ENCODE data around the gene SLAMF8.

The SLAMF8 gene

DNA sequence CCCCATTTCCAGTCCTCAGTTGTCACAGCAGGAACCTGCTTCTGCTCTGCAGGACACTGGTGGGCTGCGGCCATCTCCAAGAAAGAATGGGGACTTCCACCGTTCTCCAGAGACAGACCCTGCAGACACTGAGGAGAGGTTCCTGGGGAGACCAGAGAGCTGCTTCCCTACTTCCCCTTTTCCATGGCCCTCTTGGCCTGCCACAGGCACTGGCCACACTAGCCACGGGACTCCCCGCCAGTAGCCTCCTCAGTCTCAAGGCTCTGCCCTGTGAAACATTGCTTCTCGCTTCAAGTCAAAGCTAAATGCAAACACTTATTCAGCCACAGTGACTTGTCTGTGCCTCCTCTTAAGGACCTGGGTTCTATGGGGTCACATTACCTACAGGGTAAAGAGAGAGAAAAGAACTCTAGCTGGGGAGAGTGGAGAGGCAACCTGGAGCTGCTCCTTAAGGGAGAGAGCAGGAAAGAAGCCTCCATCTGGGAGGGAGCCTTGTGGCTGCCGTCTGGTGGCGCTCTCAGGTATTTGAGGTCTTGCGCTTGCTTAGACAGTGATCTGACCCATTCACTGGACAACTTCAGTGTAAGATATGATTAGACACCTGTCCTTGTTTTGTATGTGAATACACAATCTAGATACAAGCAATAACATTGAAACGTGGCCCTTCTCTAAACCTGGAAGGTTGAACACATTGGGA, 5.4 kb upstream of the SLAMF8 start:
- peak in 1 of 2 donors; percentile 16 for DNase-seq (ENCODE audit: low read depth in 2 of 2)

DNA sequence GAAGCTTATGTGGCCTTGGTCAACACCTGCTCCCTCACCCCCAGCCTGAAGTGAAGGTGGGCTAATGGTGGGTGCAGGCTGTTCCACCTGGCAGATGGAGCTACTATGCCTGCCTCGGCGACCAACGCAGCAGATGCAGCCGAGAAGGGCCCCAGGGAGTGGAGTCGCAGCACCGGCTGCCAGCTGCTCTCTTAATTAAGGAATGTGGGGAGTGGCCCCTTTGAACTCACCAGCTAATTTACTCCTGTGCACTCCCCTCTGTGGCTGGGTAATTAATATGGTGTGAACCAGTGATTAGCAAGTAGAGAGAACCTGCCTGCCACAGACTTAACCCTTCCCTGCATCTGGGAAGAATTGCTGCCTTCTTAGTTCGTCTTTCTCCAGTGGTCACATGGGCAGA, 3.3 kb upstream of the SLAMF8 start:
- DNase-seq (ENCODE audit: low read depth in 2 of 2): no peak

GRCh38 chr1:159825564-159825963, 1.1 kb upstream of the SLAMF8 start:
- DNase-seq (ENCODE audit: low read depth in 2 of 2): no peak

DNA sequence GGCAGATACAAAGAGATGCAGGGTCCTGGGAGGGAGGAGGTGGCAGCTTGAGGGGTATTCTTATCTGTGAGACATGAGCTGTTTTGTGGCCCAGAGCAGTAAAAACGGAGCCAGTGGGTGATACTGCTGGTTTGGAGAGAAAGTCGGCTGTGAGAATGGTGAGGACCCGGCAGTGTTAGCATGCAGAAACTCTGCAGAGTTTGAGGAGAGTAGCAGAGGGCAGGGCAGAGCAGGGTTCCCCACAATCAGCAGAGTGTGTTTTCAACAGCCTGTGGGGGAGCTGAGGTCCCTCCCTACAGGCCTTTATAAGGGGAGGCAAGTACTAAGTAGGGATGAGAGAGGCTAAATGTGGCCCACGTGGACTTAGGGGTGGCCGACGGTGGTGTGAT, 423 bp downstream of the SLAMF8 start:
- DNase-seq (ENCODE audit: low read depth in 2 of 2): no peak

GRCh38 chr1:159827549-159827948, 876 bp downstream of the SLAMF8 start:
- DNase-seq (ENCODE audit: low read depth in 2 of 2): no peak

DNA sequence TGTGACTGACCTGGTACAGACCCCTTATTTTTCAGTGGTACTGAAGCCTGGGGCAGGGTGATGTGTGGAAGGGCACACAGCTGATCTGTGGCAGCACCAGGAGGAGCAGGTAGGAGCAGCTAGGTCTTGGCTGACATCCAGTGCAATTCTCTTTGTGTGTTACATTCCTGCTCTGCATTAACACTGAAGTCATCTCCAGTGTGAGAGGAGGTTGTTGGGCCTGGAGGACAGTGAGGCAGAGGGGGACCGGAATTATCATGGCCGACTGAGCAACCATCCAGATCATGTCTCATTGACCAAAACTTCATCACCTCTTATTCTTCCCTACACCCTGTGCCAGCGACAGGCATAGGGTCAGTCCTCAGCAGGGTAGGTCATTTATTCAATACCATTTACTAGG, 1.5 kb downstream of the SLAMF8 start:
- DNase-seq (ENCODE audit: low read depth in 2 of 2): no peak

DNA sequence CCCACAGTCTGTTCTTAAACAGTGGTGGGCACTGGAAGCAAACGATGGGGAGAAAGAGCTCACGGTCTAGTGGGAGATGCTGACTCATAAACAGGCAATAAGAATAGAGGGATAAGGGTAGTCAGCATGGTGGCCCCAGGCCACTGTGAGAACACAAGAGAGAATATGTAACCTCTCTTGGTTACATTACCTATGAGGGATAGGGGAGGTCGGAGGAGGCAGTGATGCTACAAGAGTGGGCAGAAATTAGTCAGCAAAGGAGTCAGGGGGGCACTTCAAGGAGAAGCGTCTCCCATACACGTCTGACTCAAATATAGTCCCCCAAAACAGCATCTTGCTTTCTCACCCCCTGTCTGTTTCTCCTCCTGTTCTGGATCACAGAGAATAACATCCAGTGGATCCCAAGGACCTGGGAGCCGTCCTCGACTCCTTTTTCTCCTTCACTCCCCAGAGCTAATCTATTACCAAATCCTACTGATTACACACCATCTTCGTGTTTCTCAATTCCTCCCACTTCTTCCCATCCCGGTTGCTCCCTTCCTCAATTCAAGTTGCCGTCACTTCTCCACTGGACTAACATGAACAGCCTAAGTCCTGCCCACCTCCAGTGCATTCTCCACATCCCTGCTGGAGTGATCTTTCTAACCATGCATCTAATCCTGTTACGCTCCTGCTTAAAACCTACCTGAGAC, 2.1 kb downstream of the SLAMF8 start:
- no peak for DNase-seq (ENCODE audit: low read depth in 2 of 2)

- DNase-seq (ENCODE audit: low read depth in 2 of 2): no peak
Measured at GRCh38 chr1:159829273-159829634, 2.6 kb downstream of the SLAMF8 start.

DNA sequence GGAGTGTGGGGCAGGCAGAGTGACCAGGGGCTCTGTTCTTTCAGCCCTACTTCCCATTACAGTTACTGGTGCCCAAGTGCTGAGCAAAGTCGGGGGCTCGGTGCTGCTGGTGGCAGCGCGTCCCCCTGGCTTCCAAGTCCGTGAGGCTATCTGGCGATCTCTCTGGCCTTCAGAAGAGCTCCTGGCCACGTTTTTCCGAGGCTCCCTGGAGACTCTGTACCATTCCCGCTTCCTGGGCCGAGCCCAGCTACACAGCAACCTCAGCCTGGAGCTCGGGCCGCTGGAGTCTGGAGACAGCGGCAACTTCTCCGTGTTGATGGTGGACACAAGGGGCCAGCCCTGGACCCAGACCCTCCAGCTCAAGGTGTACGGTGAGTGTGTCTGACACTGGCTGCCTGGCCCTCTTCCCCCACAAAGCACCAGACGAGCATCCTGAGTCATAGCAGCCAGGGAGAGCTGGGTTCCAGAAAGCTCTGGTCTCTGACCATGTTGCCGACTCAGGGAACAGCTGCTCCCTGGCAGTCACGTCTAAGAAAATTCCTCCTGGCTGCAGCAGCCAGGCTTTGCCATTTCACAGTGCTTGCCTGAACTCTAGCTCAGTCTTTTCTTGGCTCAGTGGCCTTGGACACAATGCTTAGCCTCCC, 3.3 kb downstream of the SLAMF8 start:
- DNase-seq (ENCODE audit: low read depth in 2 of 2): no peak

DNA sequence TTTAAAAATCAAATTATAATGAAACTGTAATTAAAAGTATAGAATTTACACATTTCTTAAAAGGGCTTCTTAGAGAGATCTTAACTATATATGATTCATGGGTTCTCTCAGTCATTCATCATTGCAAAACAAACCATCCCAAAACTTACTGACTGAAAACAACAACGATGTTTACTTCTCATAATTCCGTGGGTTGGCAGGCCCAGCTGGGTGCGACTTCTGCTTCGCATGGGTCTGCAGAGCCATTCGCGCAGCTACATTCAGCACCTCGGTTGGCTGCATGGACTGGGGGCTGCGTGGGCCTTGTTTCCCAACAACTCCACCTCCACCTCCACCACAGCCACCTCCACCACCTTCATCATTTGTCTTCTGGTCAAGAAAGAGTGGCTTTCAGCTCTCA, 4.0 kb downstream of the SLAMF8 start:
- DNase-seq (ENCODE audit: low read depth in 2 of 2): no peak

DNA sequence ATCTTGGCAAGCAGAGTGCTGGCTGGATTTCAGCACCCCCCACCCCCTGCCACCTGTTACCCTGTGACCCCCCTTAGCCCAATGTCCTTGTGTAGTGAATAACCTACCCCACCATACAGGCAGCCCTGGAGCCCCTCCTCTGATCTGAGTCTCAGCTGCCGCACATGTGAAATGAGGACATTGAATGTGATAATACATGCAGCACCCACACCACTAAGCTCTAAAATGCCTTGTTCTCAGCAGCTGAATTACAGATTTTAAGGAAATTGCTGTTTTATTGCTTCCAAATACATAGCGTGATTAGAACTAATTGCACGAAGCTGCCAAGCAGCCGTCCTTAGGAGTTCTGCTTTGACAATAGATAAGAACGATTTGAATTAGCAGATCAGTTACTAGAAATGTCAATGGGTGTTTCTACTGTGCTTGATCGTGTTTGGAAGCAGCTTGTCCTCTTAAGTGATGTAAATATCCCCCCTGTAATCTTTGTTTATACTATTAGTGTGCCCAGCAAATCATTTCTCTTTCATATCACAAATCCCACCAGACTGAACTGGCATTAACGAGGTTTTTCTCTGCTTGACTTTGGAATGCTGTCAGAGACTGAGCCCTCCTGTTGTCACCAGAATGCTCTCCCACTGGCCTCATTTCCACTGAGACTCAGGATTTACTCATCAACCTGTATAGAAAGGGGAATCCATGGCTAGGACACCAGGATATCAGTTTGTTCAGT, 4.9 kb downstream of the SLAMF8 start:
- DNase-seq (ENCODE audit: low read depth in 2 of 2): no peak

DNA sequence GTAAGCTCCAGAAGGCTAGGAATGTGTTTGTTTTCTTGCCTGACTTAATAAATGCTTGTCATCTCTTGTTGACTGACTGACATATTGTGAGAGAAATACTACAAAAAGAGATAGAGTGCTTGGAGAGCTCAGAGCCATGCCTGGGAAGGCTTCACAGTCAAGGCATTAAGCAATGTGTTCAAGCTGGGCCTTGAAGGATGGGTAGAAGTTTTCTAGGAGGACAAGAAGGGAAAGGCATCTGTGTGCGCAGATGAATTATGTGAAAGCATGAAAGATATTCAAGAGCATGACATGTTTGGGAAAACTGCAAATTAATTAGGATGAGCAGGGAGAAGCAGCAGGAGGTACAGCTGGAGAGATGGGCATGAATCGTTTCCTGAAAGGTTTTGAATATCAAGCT, 5.6 kb downstream of the SLAMF8 start:
- no peak for DNase-seq (ENCODE audit: low read depth in 2 of 2)

DNA sequence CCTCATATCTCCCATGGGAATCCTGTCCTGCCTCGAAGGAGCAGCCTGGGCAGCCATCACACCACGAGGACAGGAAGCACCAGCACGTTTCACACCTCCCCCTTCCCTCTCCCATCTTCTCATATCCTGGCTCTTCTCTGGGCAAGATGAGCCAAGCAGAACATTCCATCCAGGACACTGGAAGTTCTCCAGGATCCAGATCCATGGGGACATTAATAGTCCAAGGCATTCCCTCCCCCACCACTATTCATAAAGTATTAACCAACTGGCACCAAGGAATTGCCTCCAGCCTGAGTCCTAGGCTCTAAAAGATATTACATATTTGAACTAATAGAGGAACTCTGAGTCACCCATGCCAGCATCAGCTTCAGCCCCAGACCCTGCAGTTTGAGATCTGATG, 8.7 kb downstream of the SLAMF8 start:
- no peak for DNase-seq (ENCODE audit: low read depth in 2 of 2)

DNA sequence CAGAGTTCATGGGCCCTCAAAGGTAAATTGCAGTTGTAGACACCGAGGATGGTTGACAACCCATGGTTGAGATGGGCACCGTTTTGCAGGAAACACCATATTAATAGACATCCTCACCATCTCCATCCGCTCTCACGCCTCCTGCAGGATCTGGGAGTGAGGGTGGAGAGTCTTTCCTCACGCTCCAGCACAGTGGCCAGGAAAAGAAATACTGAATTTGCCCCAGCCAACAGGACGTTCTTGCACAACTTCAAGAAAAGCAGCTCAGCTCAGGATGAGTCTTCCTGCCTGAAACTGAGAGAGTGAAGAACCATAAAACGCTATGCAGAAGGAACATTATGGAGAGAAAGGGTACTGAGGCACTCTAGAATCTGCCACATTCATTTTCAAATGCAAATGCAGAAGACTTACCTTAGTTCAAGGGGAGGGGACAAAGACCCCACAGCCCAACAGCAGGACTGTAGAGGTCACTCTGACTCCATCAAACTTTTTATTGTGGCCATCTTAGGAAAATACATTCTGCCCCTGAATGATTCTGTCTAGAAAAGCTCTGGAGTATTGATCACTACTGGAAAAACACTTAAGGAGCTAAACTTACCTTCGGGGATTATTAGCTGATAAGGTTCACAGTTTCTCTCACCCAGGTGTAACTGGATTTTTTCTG, 9.3 kb downstream of the SLAMF8 start:
- no peak for DNase-seq (ENCODE audit: low read depth in 2 of 2)

DNA sequence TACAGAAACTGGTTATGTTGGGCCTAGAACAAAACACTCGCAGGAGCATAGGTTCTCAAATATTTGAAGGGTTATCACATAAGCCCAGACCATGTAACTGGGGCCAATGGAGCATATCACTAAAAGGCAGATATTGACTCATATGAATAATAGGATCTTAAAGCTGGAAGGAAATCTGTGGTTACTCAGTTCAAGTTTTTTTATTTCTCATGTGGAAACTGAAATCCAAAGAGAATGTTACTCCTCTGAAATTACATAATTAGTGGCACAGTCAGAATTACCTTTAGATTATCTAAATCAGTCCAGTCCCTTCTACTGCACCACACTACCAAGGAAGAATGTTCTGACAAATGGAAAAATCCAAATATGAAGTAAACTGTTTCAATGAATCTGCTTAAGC, 12.0 kb downstream of the SLAMF8 start:
- no peak for DNase-seq (ENCODE audit: low read depth in 2 of 2)

DNA sequence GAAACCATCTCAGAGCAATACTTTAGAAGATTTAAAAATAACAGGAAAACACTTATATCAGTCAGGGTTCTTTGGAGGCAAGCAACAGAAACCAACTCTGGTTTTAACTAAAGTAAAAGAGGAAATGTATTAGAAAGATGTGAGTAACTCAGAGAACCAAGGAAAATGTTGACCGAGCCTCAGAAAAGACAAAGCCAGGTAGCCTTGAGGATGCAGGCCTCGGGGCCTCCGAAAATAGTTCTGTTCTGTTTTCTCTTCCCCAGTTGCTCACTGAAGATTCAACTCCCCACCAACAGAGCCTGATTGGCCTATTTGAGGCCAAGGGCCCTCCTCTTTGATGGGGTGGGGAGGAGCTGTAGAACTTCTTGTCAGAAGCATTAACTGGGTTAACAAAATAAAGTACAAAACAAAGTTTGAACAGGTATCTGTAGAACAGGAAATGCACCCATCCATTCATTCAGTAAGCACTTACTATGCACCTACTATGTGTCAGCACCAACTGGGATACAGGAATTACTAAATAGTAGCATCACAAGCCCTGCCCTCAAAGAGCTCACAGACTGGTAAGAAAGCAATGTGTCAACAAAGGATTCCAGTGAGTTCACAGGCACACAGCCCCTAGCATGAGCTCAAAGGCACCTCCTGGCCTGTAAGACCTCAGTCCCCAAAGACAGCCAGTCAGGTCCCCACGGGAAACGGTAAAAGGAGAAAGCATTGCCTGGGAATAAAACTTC, 12.6 kb downstream of the SLAMF8 start:
- no peak for DNase-seq (ENCODE audit: low read depth in 2 of 2)

- no peak for DNase-seq (ENCODE audit: low read depth in 2 of 2)
Measured at GRCh38 chr1:159841749-159842148, 15.1 kb downstream of the SLAMF8 start.

DNA sequence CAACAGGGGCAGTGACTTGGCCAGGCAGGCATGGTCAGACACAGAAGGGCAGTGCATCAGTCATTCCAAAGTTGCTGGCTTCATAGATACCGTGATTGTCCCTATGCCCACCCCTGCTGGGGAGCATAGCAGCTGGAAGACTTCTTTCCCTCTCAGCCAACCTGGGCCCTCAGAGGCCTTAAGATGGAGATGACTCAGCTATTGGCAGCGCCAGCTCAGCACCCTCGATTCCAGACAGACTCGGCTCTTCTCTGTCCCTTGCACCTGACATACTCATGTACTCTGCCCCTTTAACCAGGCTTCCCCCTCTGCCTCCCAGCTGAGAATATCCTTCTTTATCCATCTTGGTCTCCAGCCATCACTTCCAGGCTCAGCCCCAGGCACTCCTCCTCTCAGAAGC, 16.8 kb downstream of the SLAMF8 start:
- no peak for DNase-seq (ENCODE audit: low read depth in 2 of 2)

DNA sequence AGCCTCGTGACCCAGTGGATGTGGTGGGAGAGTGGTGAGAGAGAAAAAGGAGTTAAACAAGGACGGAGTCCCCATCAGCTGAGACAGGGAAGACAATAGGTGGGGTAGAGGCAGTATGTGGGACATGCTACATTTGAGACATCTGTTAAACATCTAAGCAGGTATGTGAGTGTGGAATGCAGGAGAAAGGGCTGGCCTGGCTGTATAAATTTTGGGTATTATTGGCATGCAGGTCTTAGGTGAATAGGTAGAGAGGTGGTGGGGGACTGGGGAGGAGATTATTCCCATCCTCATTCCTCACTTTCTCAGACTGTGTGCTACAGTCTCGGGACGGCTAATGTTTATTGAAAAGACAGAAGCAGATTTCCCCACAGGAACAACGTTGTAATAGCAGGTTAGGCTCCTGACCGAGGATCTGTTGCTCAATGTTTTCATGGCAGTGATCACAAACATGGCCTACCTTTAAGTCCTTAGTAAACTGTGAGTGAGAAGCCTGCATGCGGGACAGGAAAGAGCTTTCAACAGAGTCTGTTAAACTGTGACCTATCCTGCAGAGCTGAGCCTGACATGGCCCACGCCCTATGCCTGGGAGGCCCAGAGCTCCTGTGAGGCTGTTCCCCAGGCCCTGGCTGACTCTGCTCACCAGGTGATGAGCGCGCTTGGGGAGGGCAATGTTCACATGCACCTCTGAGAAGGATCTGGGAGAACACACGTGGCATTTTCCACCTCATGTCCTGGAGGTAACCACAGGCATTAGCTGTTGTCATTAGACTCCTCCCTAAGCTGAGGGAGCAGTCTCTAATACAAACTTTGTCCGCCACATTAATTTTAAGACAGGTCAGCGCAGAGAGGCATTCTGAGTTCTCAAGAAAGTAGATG, 19.3 kb downstream of the SLAMF8 start:
- no peak for DNase-seq (ENCODE audit: low read depth in 2 of 2)

- no peak for DNase-seq (ENCODE audit: low read depth in 2 of 2)
Measured at GRCh38 chr1:159847231-159847630, 20.6 kb downstream of the SLAMF8 start.
